ENCODE data around the gene TTC39A.
"Not testable (repeated sequence)": the region's sequence is repeated elsewhere in the genome, so short reads cannot be mapped to it uniquely, and the experiment has no call there.

TTC39A gene

DNA sequence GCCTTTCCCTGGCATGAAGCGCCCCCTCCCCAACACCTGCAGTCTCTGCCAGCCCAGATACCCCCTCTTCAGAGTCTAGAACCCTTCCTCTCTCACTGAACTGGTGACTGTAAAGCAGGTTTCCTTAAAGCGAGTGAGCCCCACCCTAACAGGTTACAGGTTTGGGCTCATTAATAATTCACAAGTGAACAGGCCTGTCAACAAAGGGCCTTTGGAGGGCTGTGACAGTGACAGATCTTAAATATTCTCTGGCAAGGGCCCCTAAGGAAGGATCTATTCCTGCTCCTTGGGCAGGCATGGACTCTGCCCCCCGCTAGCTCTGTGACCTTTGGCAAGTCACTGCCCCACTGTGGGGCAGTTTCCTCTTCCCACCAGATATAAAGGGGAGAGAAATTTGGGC, 5.6 kb upstream of the TTC39A start:
- DNase-seq = no peak

- peak; percentile 25 for DNase-seq
Measured at GRCh38 chr1:51331206-51332100, 1.1 kb upstream of the TTC39A start.

DNA sequence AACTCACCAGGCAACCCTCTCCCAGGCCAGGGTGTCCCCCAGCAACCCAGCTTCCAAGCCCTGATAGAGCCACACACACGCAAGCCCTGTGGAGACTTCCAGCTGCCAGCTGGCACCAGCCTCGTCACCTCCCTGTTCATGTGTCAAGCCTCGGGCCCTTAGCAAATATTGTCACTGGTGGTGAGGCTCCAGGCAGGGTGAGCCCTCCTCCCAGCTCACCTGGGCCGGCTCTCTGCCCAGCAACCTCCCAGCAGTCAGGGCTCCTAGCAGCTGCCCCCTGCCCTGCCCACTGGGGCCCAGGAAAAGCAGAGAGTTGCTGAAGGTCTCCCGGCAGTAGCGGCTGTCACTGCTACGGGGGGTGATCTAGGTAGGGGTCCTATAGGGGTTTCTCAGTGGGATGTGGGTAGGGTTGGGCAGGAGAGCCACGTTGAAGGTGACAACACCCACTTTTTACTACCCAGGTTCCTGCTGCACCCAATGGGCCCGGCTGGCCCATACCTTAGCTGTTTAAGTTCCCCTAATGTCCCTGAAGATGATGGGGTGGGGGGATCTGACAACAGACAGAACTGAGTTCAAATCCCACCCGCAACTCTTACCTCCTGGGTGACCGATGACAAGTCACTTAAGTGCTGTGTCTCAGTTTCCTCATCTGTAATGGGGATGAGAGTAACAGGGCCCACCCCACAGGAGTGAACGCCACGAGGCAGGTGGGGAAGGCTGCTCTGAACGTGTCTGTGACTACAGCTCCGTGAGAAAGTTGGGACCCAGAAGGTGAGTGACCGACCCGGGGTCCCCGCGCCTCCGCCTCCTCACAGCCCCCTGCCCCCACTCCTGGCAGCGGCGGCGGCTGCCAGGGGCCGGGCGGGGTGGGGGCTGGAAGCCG, 678 bp downstream of the TTC39A start:
- DNase-seq = no peak

GRCh38 chr1:51328926-51329325, 1.4 kb downstream of the TTC39A start:
- DNase-seq = no peak

DNA sequence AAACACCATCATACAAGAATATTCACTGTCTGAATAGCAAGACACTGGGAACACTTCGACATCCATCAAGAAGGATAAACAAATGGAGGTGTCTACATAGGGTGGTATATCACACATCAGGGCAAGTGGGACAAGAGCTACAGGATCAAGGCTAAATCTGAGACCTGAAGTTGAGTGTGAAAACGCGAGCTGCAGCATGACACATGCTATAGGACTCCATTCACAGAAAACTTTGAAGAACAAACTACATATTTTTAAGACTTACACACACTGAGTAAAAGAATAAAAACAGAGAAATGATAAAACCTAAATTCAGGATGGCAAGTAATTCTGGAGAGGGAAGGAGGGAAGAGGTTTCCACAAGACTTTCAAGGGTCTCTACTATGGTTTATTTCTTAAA, 2.1 kb downstream of the TTC39A start:
- DNase-seq = no peak

GRCh38 chr1:51327386-51327785, 3.0 kb downstream of the TTC39A start:
- no peak for DNase-seq

- DNase-seq = no peak
Measured at GRCh38 chr1:51326839-51327238, 3.5 kb downstream of the TTC39A start.

DNA sequence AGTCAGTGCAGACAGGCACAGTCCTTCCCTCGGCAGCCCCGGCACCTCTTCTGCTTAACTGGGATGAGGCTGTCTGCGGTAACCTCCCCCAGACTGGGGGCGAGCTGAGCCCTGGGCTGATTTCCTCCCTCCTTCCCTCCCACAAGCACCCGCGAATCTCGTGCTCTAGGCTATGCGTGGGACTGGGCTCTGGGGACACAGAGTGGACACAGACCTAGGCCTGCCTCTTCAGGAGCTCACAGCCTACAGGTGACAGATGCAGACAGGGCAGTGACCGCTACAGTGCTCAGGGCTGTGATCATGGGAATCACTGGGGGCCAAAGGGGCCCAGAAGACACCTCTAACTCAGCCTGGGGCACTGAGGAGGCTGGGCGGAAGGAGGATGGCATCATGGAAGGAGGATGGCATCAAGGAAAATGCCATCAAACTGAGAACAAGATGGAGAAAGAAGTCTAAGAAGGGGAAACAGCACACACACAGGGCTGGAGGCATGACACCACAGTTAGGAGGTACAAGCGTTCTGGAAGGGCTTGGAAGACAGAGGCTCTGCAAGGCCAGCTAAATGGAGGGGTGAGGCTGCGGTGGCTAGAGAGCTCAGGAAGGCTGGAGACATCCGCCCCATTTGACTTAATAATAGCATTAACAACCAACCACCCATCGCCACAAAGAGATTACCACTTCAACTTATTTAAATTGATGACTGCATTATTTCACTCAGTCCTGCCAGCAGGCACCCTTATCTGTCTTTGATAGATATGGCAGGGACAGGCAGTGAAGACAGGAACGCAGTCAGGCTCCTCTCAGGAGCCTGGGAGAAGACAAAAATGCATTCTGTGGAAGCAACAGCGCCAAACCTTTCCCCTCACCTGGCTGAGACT, 4.2 kb downstream of the TTC39A start:
- DNase-seq = no peak

DNA sequence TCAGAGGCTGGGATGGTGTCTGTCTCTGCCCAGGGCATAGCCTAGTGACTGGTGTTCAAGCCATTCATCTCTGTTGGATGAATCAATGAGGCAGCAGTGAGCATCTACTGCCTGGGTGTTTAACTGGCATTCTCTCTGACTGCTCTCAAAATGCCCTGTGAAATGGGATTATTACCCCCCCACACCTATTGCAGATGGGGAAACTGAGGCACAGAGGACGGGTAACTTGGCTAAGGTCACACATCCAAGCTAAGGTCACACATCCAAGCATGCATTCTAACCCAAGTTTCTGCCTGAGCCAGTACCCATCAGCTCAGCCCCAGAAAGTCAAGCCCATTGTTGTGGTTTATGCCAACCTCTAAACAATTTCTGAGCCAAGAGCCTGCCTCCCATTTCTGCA, 5.0 kb downstream of the TTC39A start:
- DNase-seq = no peak

DNA sequence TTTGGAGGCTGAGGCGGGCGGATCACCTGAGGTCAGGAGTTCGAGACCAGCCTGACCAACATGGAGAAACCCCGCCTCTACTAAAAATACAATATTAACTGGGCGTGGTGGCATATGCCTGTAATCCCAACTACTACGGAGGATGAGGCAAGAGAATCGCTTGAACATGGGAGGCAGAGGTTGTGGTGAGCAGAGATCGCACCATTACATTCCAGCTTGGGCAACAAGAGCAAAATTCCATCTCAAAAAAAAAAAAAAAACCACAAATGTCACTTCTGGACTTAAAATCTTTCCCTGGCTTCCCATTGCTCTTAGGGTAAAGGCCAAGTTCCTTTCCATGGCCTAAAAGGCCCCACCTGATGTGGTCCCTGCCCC, 5.4 kb downstream of the TTC39A start:
- DNase-seq = not testable (repeated sequence)

DNA sequence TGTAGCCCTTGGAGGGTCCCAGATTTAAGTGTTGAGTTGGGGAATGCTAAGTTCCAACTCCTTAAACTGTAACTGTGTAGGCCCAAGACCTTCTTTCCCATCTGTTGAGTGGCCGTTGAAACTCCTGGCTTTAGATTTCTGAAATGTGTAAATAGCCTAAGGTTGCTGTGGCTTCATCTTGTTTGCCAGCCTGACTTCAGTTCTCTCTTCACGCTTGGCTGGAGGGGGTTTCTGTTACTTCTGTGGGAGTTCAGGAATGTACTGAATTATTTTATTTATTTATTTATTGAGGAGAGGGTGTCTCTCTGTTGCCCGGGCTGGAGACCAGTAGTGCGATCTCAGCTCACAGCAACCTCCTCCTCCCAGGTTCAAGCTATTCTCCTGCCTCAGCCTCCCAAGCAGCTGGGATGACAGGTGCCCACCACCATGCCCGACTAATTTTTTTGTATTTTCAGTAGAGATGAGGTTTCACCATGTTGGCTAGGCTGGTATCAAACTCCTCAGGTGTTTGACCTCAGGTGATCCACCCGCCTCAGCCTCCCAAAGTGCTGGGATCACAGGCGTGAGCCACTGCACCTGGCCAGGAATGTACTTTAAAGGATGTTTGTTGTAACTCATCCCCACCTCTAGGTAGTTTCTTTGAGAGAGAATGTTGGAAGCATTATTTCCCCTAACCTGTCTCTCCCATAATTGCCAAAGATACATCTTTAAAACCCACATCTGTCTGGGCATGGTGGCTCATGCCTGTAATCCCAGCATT, 5.9 kb downstream of the TTC39A start:
- DNase-seq = no peak

DNA sequence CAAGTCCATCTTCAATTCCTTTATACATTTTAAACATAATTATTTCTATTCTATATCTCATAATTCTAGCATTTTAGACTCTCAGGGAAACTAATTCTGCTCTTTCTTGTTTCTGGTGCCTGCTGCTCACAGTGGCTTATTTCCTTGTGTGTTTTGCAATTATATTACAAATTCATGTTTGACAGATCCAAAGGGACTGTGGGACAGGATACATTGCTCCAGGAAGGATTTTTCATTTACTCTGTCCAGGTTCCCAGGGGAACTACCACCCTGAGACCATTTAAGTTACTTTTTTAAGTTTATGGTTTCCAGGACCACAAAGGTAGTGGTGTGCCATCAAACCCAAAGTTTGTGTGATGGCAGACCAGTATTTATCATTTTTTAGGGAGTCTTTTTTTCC, 6.6 kb downstream of the TTC39A start:
- DNase-seq = no peak

GRCh38 chr1:51322417-51323101, 7.8 kb downstream of the TTC39A start:
- no peak for DNase-seq

- DNase-seq = no peak
Measured at GRCh38 chr1:51321924-51322280, 8.5 kb downstream of the TTC39A start.

DNA sequence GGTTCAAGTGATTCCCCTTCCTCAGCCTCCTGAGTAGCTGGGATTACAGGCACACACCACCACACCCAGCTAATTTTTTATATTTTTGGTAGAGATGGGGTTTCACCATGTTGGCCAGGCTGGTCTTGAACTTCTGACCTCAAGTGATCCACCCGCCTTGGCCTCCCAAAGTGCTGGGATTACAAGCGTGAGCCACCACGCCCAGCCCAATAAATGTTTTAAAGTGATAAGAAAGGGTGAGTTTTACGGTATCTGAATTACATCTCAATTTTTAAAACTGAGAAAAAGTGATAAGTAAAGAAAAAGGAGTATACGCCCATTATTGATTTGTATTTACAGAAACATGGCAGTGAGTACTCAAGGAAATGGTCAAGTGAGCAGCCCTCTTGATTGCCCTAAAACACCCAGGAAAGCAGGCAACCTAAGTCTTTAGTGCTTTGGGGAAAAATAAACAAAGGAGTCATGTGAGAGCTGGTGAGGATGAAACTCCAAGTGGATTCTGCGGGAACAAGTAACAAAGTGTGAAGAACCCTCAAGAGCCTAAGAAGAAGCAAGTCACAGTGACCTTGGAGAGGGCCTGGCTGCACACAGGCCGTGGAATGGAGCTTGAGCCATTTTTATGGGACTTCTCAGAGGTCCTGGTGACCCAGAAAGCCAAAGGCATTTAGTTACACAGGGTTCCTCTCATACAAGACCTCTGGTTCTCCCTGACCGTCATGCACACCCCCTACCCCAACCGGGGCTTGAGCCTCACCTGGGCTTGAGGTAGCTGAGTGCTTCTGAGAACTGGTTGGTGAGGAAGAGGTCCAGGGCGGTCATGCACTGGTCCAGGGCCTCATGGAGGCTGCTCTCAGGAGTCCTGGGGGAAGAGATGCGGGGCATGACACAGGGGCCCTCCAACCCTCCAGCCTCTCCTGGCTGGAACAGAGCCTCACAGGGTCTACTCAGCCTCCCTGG, 9.1 kb downstream of the TTC39A start:
- no peak for DNase-seq

- no peak for DNase-seq
Measured at GRCh38 chr1:51317798-51318197, 12.6 kb downstream of the TTC39A start.

DNA sequence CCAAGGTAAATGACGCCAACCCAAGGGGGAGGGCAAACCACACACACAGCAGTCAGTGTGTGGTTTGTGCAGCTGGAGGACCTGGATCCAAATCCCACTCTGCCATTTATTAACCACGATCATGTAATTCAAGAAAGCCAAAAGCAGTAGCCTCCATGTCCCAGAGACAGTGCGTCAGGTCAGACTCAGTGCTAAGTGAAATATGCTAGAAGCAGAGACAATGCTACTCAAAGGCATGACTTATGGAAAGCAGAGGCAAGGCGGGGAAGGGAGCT, 13.6 kb downstream of the TTC39A start:
- DNase-seq = no peak

GRCh38 chr1:51316113-51316845, 14.1 kb downstream of the TTC39A start:
- no peak for DNase-seq

DNA sequence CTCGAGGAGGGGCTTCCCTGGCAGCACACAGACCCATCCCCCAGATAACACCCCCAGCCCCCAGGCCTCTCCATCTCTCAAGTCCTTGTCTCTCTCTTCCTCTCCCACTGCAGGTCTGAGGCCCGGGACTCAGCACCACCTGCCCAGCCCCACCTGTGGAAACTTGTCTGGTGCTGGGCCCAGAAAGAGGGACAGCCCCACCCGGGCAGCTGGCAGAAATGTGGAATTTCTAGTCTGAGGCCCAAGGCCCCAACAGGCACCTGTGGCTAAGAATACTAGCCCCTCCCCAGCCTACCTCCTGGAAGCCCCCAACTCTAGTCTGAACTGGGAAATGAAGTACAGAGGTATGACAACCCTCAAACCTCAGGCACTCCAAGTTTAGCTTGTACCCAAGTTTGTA, 15.4 kb downstream of the TTC39A start:
- DNase-seq = no peak
